Pancreas (tissue), 10 donors: ENCODE measurements around the gene TOX3. TPM values are rescaled to one million over a fixed set of nuclear protein-coding genes. Genes with fewer than 3 reads are reported as not detected.

Source experiments
- ATAC-seq, 4 donors: fragments of 200-7000 bp; cut with Tn5 transposase; one replicate each; pipeline versions ENCODE4 v1.8.0 to v1.9.1; 2020; ENCODE audit warnings: mild to moderate bottlenecking in 4 of 4, moderate library complexity in 4 of 4
- DNase-seq, 6 donors: peaks; one replicate each; pipeline ENCODE4 v3.0.0-alpha.2; 2020
- FAIRE-seq: peaks from 2 replicates; lab custom pipeline; 2012; peaks lifted over from hg19 to GRCh38; lab: Jason Lieb, UNC
- H3K27ac ChIP-seq, 4 donors: fragments of 200-600 bp; sonication (generic); 1 replicate in 3 of 4; 2 replicates in 1 of 4; pipeline versions ENCODE4 v1.5.0 to v1.8.0; 2020
- H3K27me3 ChIP-seq, 4 donors: fragments of 200-600 bp; one replicate each; pipeline ENCODE4 v1.8.0; 2021
- H3K36me3 ChIP-seq, 3 donors: fragments of 200-600 bp; sonication (generic) in 1 of 3; one replicate each; pipeline versions ENCODE4 v1.5.0 to v1.8.0; 2020 to 2021
- H3K4me1 ChIP-seq, 3 donors: fragments of 200-600 bp; one replicate each; pipeline ENCODE4 v1.8.0; 2021
- H3K4me3 ChIP-seq, 4 donors: fragments of 200-600 bp; sonication (generic) in 2 of 4; one replicate each; pipeline versions ENCODE4 v1.5.0 to v1.8.0; 2020 to 2021
- H3K9me3 ChIP-seq, 4 donors: fragments of 200-600 bp; one replicate each; pipeline ENCODE4 v1.8.0; 2021
- WGBS, 2 donors: extraction: QIAGEN DNeasy Blood & Tissue Kit; methylation state at CpG; one replicate each; pipeline ENCODE4 v1.1.7; 2013; 5-methylcytosine and 5-hydroxymethylcytosine counted together
- intact Hi-C, 3 donors: fragments of 100-400 bp; cut with DNase I; formaldehyde crosslinking; loops; one replicate each; pipeline versions ENCODE4 v1.11.1 to v1.14.2; 2022
- polyA plus RNA-seq, 2 donors: library from polyadenylated mRNA; stranded (reverse); fragments of 200-250 nt; gene quantifications; one replicate each; pipeline ENCODE4 v1.2.3, GENCODE V29; 2013
- total RNA-seq, 6 donors: library from RNA; stranded (reverse); fragmentation: NEBNext Ultra II Directional in 4 of 6; extraction: Animal tissue kit (Norgen Biotek cat#: 25700) in 4 of 6; gene quantifications; one replicate each; pipeline versions ENCODE4 v1.2.1 to v1.2.4, GENCODE V29; 2021 to 2023
- TF ChIP-seq, protein P1 (sequence below), 4 donors: fragments of 200-600 bp; sonication (generic) in 3 of 4; IDR thresholded peaks; one replicate each; pipeline versions ENCODE4 v1.5.0 to v1.8.0; 2021; ENCODE audit warnings: antibody characterized with exemption in 4 of 4
- donor health status: healthy with polysubstance abuse.
- donor health status: DM: no; HTN: no; CAD: no; lungs with moderate emphysema.
- donor health status: DM: no; HTN: no; CAD: no.
- donor health status: control.
- donor health status: control.
- donor health status: Bipolar disorder and iron deficiency.
- donor health status: DM: yes; HTN: yes; CAD: no.
- donor health status: DM: no; HTN: no; CAD: no.
- donor health status: DM: no; HTN: no; CAD: no.
- donor health status: DM: yes; HTN: yes; CAD: no.

TOX3 gene
- total and polyA plus RNA-seq, 8 donors, result 1.1 to 6.1 (median 4.2) TPM

DNA sequence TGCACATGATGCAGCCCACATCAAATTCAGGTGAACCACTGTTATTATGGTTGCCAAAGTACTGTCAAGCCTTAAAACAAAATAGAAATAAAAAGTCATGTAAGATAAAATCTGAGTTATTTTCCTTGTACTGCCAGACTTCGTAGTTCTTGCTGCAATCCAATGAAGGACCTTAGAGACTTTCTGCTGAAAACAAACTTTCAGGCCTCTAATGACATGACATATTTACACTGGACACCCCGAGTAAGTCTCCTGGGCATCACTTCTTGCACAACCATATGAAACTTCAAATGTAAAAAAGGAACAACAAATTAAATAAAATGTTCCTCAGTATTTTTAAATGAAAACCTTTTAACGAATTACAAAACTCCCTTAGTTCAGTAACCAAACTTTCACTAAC is 66.7 kb downstream of the TOX3 start:
- TF ChIP-seq, protein P1, sequence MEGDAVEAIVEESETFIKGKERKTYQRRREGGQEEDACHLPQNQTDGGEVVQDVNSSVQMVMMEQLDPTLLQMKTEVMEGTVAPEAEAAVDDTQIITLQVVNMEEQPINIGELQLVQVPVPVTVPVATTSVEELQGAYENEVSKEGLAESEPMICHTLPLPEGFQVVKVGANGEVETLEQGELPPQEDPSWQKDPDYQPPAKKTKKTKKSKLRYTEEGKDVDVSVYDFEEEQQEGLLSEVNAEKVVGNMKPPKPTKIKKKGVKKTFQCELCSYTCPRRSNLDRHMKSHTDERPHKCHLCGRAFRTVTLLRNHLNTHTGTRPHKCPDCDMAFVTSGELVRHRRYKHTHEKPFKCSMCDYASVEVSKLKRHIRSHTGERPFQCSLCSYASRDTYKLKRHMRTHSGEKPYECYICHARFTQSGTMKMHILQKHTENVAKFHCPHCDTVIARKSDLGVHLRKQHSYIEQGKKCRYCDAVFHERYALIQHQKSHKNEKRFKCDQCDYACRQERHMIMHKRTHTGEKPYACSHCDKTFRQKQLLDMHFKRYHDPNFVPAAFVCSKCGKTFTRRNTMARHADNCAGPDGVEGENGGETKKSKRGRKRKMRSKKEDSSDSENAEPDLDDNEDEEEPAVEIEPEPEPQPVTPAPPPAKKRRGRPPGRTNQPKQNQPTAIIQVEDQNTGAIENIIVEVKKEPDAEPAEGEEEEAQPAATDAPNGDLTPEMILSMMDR (IDR thresholded peaks at IDR 0.05), result no peak
- WGBS, 2 donors, result 69 to 71% methylated on average over 3 of the region's 3 CpGs
- no peak overlapping the region for H3K27ac ChIP-seq
- no peaks in the 10 kb centered on the region for H3K4me1 ChIP-seq
- no peaks in the 10 kb centered on the region for H3K36me3 ChIP-seq
- no peak for DNase-seq
- H3K27me3 ChIP-seq, result no peaks in the 10 kb centered on the region
- FAIRE-seq, result no peak
- ATAC-seq, result no peak
- intact Hi-C loops, result no loop called here
- no peaks in the 10 kb centered on the region for H3K9me3 ChIP-seq
- no peak overlapping the region for H3K4me3 ChIP-seq

DNA sequence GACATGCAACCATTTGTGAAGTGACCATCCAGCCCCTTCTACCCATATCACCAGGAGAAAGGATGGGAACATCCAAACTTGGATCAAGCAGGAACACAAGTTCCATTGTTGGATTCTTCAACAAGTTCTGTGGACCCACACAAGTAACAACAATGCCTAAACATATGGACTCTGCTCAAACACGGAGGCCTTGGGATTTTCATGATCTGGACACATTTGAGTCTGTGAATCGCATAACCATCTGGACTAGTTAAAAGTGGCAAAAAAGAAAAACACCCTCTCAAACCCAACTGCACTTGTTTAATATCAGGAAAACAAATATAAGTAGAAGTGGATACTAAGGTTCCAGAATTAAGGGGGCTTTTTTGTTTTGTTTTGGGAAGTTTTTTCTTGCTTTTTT is 70.8 kb downstream of the TOX3 start:
- no peak for DNase-seq
- Histone ChIP-seq H3K4me3 (no peak overlapping the region), H3K4me1 (no peaks in the 10 kb centered on the region), H3K36me3 (no peaks in the 10 kb centered on the region), H3K27ac (no peak overlapping the region), H3K9me3 (no peaks in the 10 kb centered on the region), H3K27me3 (no peaks in the 10 kb centered on the region)
- WGBS, 2 donors, result 80 to 85% methylated on average over 2 of the region's 2 CpGs
- ATAC-seq, result no peak
- FAIRE-seq, result no peak
- TF ChIP-seq, protein P1 (IDR thresholded peaks at IDR 0.05), result no peak
- intact Hi-C loops, result no loop called here

DNA sequence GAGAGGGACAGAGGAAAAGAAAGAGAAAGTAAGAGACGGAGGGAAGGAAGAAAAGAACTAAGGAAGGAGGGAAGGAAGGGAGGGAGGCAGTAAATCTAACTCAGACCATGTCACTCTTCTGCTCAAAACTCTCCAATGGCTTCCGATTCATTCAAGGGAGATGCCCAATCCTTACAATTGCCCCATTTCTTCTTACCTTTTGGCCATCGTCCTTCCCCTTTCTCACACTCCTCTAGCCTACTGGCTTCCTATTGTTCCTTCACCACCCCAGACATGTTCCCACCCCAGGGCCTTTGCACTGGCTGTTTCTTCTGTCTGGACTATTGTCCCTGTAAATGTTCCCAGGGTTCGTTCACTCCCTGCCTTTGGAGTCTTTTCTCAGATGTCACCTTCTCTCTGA is 72.3 kb downstream of the TOX3 start:
- no peak for FAIRE-seq

DNA sequence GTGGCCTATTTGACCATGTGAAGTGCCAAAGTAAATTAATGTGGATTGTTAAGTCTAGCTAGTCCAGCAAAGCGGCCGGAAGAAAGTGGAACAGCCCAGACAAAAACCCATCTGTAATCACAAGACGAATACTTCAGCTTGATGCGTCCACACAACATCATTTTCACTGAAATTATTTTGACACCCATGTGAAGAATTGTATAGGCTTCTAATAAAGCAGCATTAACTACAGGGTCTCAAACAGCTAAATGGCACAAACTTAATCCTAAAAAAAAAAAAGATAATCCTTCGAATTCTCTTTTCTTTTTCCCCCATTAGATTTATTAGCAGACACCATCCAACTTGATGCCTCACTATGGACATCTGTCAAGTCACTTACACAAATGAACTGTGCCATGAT is 73.8 kb downstream of the TOX3 start:
- Histone ChIP-seq H3K36me3 (no peaks in the 10 kb centered on the region), H3K27ac (no peak overlapping the region), H3K27me3 (no peaks in the 10 kb centered on the region), H3K4me1 (peaks cover 0 to 5% (median 4%) of the 10 kb centered on the region in 3 donors), H3K4me3 (no peak overlapping the region), H3K9me3 (no peaks in the 10 kb centered on the region)
- WGBS, 2 donors, result 90 to 97% methylated on average over 5 of the region's 5 CpGs
- DNase-seq (no peak), ATAC-seq (no peak), FAIRE-seq (no peak)
- intact Hi-C loops, result no loop called here
- TF ChIP-seq, protein P1 (IDR thresholded peaks at IDR 0.05), result no peak

More for the DNA sequence above, 72.3 kb downstream of the TOX3 start:
- H3K4me3 ChIP-seq, result no peak overlapping the region
- WGBS, 2 donors, result 93 to 94% methylated on average over 4 of the region's 4 CpGs
- H3K27ac ChIP-seq, result no peak overlapping the region
- H3K4me1 ChIP-seq, result no peaks in the 10 kb centered on the region
- intact Hi-C loops, result no loop called here
- TF ChIP-seq, protein P1 (IDR thresholded peaks at IDR 0.05), result no peak
- H3K27me3 ChIP-seq, result no peaks in the 10 kb centered on the region
- H3K9me3 ChIP-seq, result no peaks in the 10 kb centered on the region
- ATAC-seq (no peak), DNase-seq (no peak)
- no peaks in the 10 kb centered on the region for H3K36me3 ChIP-seq

DNA sequence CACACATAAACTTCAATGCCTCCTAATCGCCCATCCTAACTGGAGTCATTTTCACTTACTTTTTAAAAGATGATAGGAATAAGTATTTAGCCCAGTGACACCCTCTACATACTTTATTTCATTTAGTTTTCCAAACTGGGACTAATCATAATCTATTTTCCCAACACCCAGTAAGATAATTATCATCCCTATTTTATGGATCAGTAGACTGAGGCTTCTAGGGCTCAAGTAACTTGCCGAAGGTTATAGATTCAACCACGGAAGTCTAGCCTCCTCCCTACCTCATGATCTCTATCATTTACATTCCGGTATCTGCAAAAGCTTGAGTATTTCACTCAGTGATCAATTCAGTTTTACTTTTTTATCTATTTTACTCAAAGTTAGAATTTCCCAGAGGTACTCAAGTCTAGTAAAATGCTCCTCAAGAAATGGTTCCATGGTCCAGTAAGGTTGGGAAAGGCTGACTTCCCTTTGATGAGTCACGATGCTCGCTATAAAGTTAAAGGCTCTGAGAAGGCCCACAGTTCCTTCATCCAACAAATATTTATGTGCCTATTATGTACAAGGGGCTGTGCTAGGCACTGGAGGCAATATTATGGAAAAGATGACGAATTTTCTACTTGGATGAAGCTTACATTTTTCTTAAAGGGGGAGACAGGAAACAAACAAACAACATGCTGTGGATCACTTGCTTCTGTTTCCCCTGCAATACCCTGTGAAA is 75.1 kb downstream of the TOX3 start:
- no peaks in the 10 kb centered on the region for H3K36me3 ChIP-seq
- intact Hi-C loops, result no loop called here
- H3K4me1 ChIP-seq, result peaks cover 0 to 17% (median 5%) of the 10 kb centered on the region in 3 donors
- no peak overlapping the region for H3K27ac ChIP-seq
- TF ChIP-seq, protein P1 (IDR thresholded peaks at IDR 0.05), result no peak
- no peak for ATAC-seq
- no peak for DNase-seq
- FAIRE-seq, result no peak
- H3K9me3 ChIP-seq, result no peaks in the 10 kb centered on the region
- no peaks in the 10 kb centered on the region for H3K27me3 ChIP-seq
- WGBS, 2 donors, result 89 to 91% methylated on average over 7 of the region's 7 CpGs
- H3K4me3 ChIP-seq, result no peak overlapping the region
